ENCODE measurements around the gene TMEM8B. TPM values are rescaled to one million over a fixed set of nuclear protein-coding genes. Genes with fewer than 3 reads are reported as not detected.

TMEM8B gene
- total RNA-seq, 1 donor from 2014 or later: 0.79 TPM

DNA sequence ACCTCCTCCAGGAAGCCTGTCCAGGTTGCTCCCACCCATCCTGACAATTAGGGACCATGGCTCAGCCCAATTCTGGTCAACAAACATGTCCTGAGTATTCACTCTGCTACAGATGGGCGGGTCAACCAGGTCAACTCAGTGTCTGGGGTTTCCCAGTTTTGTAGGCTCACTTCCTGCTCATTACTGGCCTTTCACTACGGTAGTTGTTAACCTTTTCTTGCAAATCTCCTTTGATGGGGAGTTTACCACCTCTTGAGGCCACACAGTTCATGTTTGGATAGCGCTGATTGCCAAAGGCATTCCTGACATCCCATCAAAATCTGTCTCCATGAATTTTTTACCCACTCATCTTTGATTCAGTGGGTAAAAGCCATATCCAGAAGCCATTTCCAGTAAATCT, 13.8 kb downstream of the TMEM8B start:
- DNase-seq (ENCODE audit: low read depth): no peak
- no peaks in the 10 kb centered on the region for H3K27me3 ChIP-seq (ENCODE audit: control insufficient read depth, insufficient read depth, low read length)
- H3K36me3 ChIP-seq (ENCODE audit: control insufficient read depth, insufficient read depth, low read length): no peaks in the 10 kb centered on the region
- no peak overlapping the region for H3K4me3 ChIP-seq (ENCODE audit: low read depth, low read length)
- TF ChIP-seq, protein P1, sequence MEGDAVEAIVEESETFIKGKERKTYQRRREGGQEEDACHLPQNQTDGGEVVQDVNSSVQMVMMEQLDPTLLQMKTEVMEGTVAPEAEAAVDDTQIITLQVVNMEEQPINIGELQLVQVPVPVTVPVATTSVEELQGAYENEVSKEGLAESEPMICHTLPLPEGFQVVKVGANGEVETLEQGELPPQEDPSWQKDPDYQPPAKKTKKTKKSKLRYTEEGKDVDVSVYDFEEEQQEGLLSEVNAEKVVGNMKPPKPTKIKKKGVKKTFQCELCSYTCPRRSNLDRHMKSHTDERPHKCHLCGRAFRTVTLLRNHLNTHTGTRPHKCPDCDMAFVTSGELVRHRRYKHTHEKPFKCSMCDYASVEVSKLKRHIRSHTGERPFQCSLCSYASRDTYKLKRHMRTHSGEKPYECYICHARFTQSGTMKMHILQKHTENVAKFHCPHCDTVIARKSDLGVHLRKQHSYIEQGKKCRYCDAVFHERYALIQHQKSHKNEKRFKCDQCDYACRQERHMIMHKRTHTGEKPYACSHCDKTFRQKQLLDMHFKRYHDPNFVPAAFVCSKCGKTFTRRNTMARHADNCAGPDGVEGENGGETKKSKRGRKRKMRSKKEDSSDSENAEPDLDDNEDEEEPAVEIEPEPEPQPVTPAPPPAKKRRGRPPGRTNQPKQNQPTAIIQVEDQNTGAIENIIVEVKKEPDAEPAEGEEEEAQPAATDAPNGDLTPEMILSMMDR (IDR thresholded peaks at IDR 0.05; ENCODE audit: insufficient read depth, low read length, severe bottlenecking): no peak
- FAIRE-seq: no peak

GRCh38 chr9:35844628-35845270, 15.7 kb downstream of the TMEM8B start:
- FAIRE-seq: no peak

DNA sequence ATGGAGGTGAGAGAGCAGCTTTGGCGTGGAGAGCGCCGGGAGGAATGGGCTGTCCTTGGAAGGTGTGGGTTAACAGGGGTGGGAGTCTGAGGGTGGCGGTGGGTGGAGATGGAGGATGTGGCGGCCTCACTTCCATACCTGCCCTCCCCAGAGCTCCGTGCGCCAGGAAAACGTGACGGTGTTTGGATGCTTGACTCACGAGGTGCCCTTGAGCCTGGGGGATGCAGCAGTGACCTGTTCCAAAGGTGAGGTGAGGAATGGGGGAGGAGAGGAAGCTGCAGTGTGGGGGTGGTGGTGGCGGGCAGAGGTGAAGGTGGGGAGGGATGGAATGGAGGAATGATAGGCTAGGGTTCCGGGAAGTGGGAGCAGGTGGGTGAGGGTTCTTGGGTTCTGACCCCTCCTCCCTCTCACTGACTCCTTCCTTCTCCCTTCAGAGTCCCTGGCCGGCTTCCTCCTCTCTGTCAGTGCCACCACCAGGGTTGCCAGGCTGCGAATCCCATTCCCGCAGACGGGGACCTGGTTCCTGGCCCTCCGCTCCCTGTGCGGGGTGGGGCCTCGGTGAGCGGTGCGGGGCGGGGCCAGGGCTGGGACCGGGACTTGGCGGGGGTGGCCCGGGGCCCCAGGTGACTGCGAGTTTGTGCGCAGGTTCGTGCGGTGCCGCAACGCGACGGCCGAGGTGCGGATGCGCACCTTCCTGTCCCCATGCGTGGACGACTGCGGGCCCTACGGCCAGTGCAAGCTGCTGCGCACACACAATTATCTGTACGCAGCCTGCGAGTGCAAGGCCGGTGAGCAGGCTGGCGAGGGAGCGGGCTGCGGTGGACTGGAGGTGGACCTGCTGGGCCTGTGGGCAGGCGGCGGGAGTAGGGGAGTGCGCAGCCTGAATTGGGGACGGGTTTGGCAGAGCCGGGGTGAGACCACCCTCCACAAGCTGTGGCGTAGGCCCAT, 17.1 kb downstream of the TMEM8B start:
- DNase-seq (ENCODE audit: low read depth) (no peak), FAIRE-seq (no peak)
- no peaks in the 10 kb centered on the region for H3K36me3 ChIP-seq (ENCODE audit: control insufficient read depth, insufficient read depth, low read length)
- TF ChIP-seq, protein P1 (IDR thresholded peaks at IDR 0.05; ENCODE audit: insufficient read depth, low read length, severe bottlenecking): no peak
- H3K4me3 ChIP-seq (ENCODE audit: low read depth, low read length): no peak overlapping the region
- H3K27me3 ChIP-seq (ENCODE audit: control insufficient read depth, insufficient read depth, low read length): no peaks in the 10 kb centered on the region

More at GRCh38 chr9:35844628-35845270, 15.7 kb downstream of the TMEM8B start:
- Histone ChIP-seq H3K36me3 (ENCODE audit: control insufficient read depth, insufficient read depth, low read length) (no peaks in the 10 kb centered on the region), H3K27me3 (ENCODE audit: control insufficient read depth, insufficient read depth, low read length) (no peaks in the 10 kb centered on the region), H3K4me3 (ENCODE audit: low read depth, low read length) (no peak overlapping the region)
- TF ChIP-seq, protein P1 (IDR thresholded peaks at IDR 0.05; ENCODE audit: insufficient read depth, low read length, severe bottlenecking): no peak
- DNase-seq (ENCODE audit: low read depth): peak; percentile 90

DNA sequence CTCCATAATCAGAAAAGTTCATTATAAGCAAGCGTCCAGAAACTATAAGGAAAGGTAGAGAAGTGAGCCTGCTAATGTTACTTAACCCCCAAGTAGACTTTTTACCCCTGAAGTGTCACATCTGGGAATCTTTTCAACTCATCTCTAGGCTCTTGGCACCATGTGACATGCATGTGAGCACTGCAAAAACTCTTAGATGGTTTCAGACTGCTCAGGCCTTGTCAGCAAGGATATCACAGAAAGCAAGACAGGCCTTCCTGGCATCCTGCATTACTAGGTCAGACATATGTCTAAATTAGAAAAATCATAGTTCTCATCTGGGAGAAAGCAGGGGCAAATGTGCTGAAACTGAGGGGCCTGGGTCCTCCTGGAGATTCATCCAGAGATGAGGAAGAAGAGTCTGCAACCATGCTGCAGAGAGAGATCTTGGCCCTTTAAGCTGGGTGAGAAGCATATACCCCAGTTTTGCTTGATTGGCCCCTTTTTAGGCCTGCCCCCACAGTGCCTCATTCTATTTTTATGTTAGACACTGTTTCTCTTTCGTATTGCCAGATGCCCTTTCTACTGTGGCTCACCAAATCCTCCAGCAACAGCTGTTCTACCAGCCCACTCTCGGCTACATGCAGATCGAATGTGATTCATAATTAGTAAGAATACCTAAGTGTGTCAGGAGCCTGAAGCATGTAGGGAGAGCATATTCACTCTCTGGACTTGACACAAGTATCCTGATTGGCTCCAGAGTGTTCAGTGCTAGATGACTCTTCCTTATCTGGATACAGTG, 19.0 kb downstream of the TMEM8B start:
- FAIRE-seq (peak; percentile 68), DNase-seq (ENCODE audit: low read depth) (peak; percentile 98)
- Histone ChIP-seq H3K36me3 (ENCODE audit: control insufficient read depth, insufficient read depth, low read length) (no peaks in the 10 kb centered on the region), H3K27me3 (ENCODE audit: control insufficient read depth, insufficient read depth, low read length) (peaks cover 7% of the 10 kb centered on the region), H3K4me3 (ENCODE audit: low read depth, low read length) (no peak overlapping the region)
- TF ChIP-seq, protein P1 (IDR thresholded peaks at IDR 0.05; ENCODE audit: insufficient read depth, low read length, severe bottlenecking): no peak

- DNase-seq (ENCODE audit: low read depth): no peak
- H3K36me3 ChIP-seq (ENCODE audit: control insufficient read depth, insufficient read depth, low read length): no peaks in the 10 kb centered on the region
- H3K27me3 ChIP-seq (ENCODE audit: control insufficient read depth, insufficient read depth, low read length): peaks cover 9% of the 10 kb centered on the region
- no peak for FAIRE-seq
- TF ChIP-seq, protein P1 (IDR thresholded peaks at IDR 0.05; ENCODE audit: insufficient read depth, low read length, severe bottlenecking): no peak
- H3K4me3 ChIP-seq (ENCODE audit: low read depth, low read length): no peak overlapping the region
These were observed 23.3 kb downstream of the TMEM8B start for GRCh38 chr9:35852267-35852815.
